NT2/D1 (cell line): ENCODE results near the gene CBX8.

ENCODE experiments used
- SUZ12 ChIP-seq: IDR thresholded peaks from 2 replicates; pipeline ENCODE4 v1.6.1; 2011; ENCODE audit not compliant: insufficient read length, insufficient read depth; ENCODE audit errors: extremely low read depth
- YY1 ChIP-seq: IDR thresholded peaks from 2 replicates; pipeline ENCODE4 v1.6.1; 2011; ENCODE audit not compliant: insufficient read length, insufficient read depth
- ZNF274 ChIP-seq: IDR thresholded peaks from 2 replicates; pipeline ENCODE4 v1.6.1; 2011; ENCODE audit warnings: mild to moderate bottlenecking, low read depth, low read length

- TF ChIP-seq YY1 (no peak), ZNF274 (no peak), SUZ12 (no peak)
Measured at GRCh38 chr17:79748295-79749099, 48.4 kb downstream of the CBX8 start.
